Peyer's patch (tissue), 4 donors: Measurements from ENCODE around the gene CBR1. TPM values are rescaled to one million over a fixed set of nuclear protein-coding genes. Genes with fewer than 3 reads are reported as not detected.
A peak's percentile ranks its signal among the peaks of the same experiment; 100 is the strongest.
"Not testable (repeated sequence)": the region's sequence is repeated elsewhere in the genome, so short reads cannot be mapped to it uniquely, and the experiment has no call there.

ENCODE experiments used
- DNase-seq, 3 donors: peaks; one replicate each; pipeline ENCODE4 v3.0.0-alpha.2; 2017 to 2019
- H3K27ac ChIP-seq, 4 donors: fragments of 200-600 bp; sonication (generic); one replicate each; pipeline ENCODE4 v1.5.1; 2016 to 2019
- H3K27me3 ChIP-seq, 2 donors: fragments of 200-600 bp; sonication (generic); one replicate each; pipeline ENCODE4 v1.5.1; 2019
- H3K36me3 ChIP-seq, 3 donors: fragments of 200-600 bp; sonication (generic); one replicate each; pipeline ENCODE4 v1.5.1; 2016 to 2019
- H3K4me1 ChIP-seq, 4 donors: fragments of 200-600 bp; sonication (generic); one replicate each; pipeline ENCODE4 v1.5.1; 2016 to 2019
- H3K4me3 ChIP-seq, 4 donors: fragments of 200-600 bp; sonication (generic); 1 replicate in 3 of 4; 2 replicates in 1 of 4; pipeline ENCODE4 v1.5.1; 2016 to 2019; ENCODE audit warnings: mild to moderate bottlenecking in 1 of 4
- H3K9me3 ChIP-seq, 4 donors: fragments of 200-600 bp; sonication (generic); one replicate each; pipeline ENCODE4 v1.5.1; 2016 to 2019; ENCODE audit warnings: mild to moderate bottlenecking in 1 of 4
- CTCF ChIP-seq, 6 experiments: fragments of 450-650 bp in 4 of 6; fragments of 200-600 bp in 2 of 6; sonication (generic) in 1 of 6; IDR thresholded peaks; one replicate each; pipeline ENCODE4 v1.5.1; 2017 to 2019; ENCODE audit warnings: antibody characterized with exemption in 6 of 6, mild to moderate bottlenecking in 3 of 6, moderate library complexity in 1 of 6
- POLR2A ChIP-seq, 2 donors: fragments of 450-650 bp; IDR thresholded peaks; one replicate each; pipeline ENCODE4 v1.5.1; 2017; ENCODE audit warnings: antibody characterized with exemption in 2 of 2, mild to moderate bottlenecking in 2 of 2, moderate library complexity in 2 of 2
- total RNA-seq, 4 donors: library from RNA; depleted of rRNA; stranded (reverse); fragments of >200 nt; gene quantifications; one replicate each; pipeline ENCODE4 v1.1.0, GENCODE V29; 2016

The CBR1 gene
- total RNA-seq, 4 donors from 2014 or later, result 240 to 1,308 (median 979) TPM

GRCh38 chr21:36070999-36071398 is 1.2 kb downstream of the CBR1 start:
- H3K4me1 ChIP-seq, result peaks cover 0 to 25% (median 2%) of the 10 kb centered on the region in 4 donors
- peak overlapping the region in 3 of 4 donors; percentile 64 to 91 (median 87) for H3K4me3 ChIP-seq
- TF ChIP-seq POLR2A (IDR thresholded peaks at IDR 0.05), result peak; percentile 72 to 73
- TF ChIP-seq CTCF (IDR thresholded peaks at IDR 0.05), result no peak
- H3K36me3 ChIP-seq, result peaks cover 0 to 26% (median 0%) of the 10 kb centered on the region in 3 donors
- H3K9me3 ChIP-seq, result peaks cover 0 to 3% (median 0%) of the 10 kb centered on the region in 4 donors
- no peaks in the 10 kb centered on the region for H3K27me3 ChIP-seq
- peak overlapping the region in 3 of 4 donors; percentile 79 to 95 (median 91) for H3K27ac ChIP-seq
- DNase-seq, result peak in 2 of 3 donors; percentile 68 to 71

DNA sequence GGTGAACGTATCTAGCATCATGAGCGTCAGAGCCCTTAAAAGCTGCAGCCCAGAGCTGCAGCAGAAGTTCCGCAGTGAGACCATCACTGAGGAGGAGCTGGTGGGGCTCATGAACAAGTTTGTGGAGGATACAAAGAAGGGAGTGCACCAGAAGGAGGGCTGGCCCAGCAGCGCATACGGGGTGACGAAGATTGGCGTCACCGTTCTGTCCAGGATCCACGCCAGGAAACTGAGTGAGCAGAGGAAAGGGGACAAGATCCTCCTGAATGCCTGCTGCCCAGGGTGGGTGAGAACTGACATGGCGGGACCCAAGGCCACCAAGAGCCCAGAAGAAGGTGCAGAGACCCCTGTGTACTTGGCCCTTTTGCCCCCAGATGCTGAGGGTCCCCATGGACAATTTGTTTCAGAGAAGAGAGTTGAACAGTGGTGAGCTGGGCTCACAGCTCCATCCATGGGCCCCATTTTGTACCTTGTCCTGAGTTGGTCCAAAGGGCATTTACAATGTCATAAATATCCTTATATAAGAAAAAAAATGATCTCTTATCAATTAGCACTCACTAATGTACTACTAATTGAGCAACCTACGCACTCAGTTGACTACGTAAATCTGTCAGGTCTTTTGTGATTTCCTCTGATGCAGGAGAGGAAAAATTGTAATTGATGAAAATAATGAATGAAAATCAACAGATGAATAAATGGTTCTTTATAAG is 2.8 kb downstream of the CBR1 start:
- H3K27ac ChIP-seq, result peak overlapping the region in 2 of 4 donors; percentile 55 to 95
- H3K4me3 ChIP-seq, result peak overlapping the region in 2 of 4 donors; percentile 87 to 91
- peaks cover 0 to 26% (median 0%) of the 10 kb centered on the region in 3 donors for H3K36me3 ChIP-seq
- peaks cover 0 to 3% (median 0%) of the 10 kb centered on the region in 4 donors for H3K9me3 ChIP-seq
- no peak for DNase-seq
- peaks cover 0 to 23% (median 2%) of the 10 kb centered on the region in 4 donors for H3K4me1 ChIP-seq
- TF ChIP-seq POLR2A (IDR thresholded peaks at IDR 0.05), result peak in 1 of 2 donors; percentile 47
- no peak for TF ChIP-seq CTCF (IDR thresholded peaks at IDR 0.05)
- no peaks in the 10 kb centered on the region for H3K27me3 ChIP-seq

DNA sequence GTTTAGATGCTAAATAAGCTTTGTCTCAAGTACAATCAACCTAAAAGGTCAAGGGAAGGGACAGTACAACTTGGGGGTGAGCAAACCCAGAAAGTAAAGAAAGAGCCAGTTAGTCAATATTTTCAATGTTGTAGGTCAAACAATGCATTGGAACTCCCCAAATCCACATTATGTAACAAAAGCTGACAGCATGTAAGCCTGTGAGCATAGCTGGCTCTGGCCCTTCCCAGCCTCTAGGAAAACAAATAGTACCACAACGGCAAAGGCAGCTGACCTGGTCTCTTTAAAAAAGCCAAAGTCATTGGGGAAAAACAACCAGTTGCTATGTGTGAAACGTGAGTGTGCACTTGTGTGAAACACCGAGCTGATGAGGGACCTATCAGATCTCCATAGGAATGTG is 3.4 kb downstream of the CBR1 start:
- Histone ChIP-seq H3K36me3 (peaks cover 0 to 26% (median 0%) of the 10 kb centered on the region in 3 donors), H3K4me1 (peaks cover 0 to 23% (median 2%) of the 10 kb centered on the region in 4 donors), H3K4me3 (peak overlapping the region in 2 of 4 donors; percentile 45 to 91), H3K27ac (peak overlapping the region in 3 of 4 donors; percentile 19 to 95 (median 55)), H3K27me3 (no peaks in the 10 kb centered on the region), H3K9me3 (peaks cover 0 to 3% (median 0%) of the 10 kb centered on the region in 4 donors)
- no peak for DNase-seq
- TF ChIP-seq POLR2A (IDR thresholded peaks at IDR 0.05), result no peak
- TF ChIP-seq CTCF (IDR thresholded peaks at IDR 0.05), result no peak

DNA sequence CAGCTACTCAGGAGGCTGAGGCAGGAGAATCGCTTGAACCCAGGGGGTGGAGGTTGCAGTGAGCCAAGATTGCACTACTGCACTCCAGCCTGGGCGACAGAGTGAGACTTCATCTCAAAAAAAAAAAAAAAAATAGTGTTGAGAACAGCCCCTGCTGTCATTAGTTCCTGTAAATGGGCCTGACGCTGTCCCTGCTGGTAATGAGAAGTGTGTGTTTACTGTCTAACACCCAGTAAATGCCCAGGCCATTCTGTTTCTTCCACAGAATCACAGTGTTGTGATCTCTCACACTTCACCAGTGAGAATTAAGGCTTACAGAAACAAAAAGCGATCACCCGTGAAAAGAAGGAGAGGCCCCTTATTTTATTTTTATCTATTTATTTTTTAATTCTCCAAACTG is 4.1 kb downstream of the CBR1 start:
- Histone ChIP-seq H3K4me3 (peak overlapping the region in 2 of 4 donors; percentile 19 to 91), H3K27ac (peak overlapping the region in 2 of 4 donors; percentile 55 to 95), H3K36me3 (peaks cover 0 to 26% (median 0%) of the 10 kb centered on the region in 3 donors), H3K4me1 (peaks cover 0 to 23% (median 2%) of the 10 kb centered on the region in 4 donors)
- not testable (repeated sequence) for H3K9me3 ChIP-seq, DNase-seq, H3K27me3 ChIP-seq

DNA sequence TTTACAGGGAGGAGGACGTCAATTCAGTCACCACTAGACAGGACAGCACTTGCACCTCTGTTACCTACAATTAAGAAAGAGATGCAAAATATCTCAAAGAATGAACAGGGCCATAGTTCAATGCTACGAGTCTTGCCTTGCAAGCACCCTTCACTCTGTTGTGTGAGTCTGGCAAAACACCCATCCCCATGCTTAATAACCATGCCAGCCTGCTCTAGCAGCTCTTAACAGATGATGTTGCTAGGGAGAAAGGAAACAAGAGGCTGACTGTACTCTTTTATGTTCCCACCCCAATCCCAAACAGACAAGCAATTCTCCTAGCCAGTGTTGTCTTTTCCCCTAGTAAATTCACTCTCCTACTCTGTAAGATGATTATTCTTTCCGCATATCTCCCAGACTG is 5.3 kb downstream of the CBR1 start:
- Histone ChIP-seq H3K4me1 (peaks cover 0 to 19% (median 0%) of the 10 kb centered on the region in 4 donors), H3K27me3 (no peaks in the 10 kb centered on the region), H3K9me3 (no peaks in the 10 kb centered on the region), H3K4me3 (no peak overlapping the region), H3K27ac (peak overlapping the region in 1 of 4 donors; percentile 48), H3K36me3 (peaks cover 0 to 26% (median 0%) of the 10 kb centered on the region in 3 donors)
- TF ChIP-seq CTCF (IDR thresholded peaks at IDR 0.05), result no peak
- TF ChIP-seq POLR2A (IDR thresholded peaks at IDR 0.05), result no peak
- no peak for DNase-seq

GRCh38 chr21:36075953-36076352 is 6.1 kb downstream of the CBR1 start:
- Histone ChIP-seq H3K36me3 (peaks cover 0 to 26% (median 0%) of the 10 kb centered on the region in 3 donors), H3K9me3 (no peaks in the 10 kb centered on the region), H3K27me3 (no peaks in the 10 kb centered on the region), H3K4me1 (peaks cover 0 to 19% (median 0%) of the 10 kb centered on the region in 4 donors), H3K4me3 (no peak overlapping the region), H3K27ac (peak overlapping the region in 2 of 4 donors; percentile 16 to 60)
- no peak for DNase-seq
- no peak for TF ChIP-seq CTCF (IDR thresholded peaks at IDR 0.05)
- TF ChIP-seq POLR2A (IDR thresholded peaks at IDR 0.05), result no peak
